Neural progenitor cell (in vitro differentiated cells): ENCODE measurements around the gene CCDC78.

Source experiments
- CTCF ChIP-seq: fragments of 200-600 bp; sonication (generic); IDR thresholded peaks from 2 replicates; pipeline ENCODE4 v1.5.1; 2017; ENCODE audit warnings: antibody characterized with exemption, mild to moderate bottlenecking
- EZH2 ChIP-seq: fragments of 200-600 bp; sonication (generic); IDR thresholded peaks from 2 replicates; pipeline ENCODE4 v1.6.1; 2017; ENCODE audit warnings: antibody characterized with exemption, mild to moderate bottlenecking, moderate library complexity
- EZH2phosphoT487 ChIP-seq: fragments of 200-600 bp; sonication (generic); IDR thresholded peaks from 2 replicates; pipeline ENCODE4 v1.6.1; 2017; ENCODE audit warnings: antibody characterized with exemption

- TF ChIP-seq CTCF (no peak), EZH2 (no peak), EZH2phosphoT487 (no peak)
Observed at GRCh38 chr16:735982-736453, 9.8 kb upstream of the CCDC78 start.
